ENCODE measurements around the gene TWIST2.

DNA sequence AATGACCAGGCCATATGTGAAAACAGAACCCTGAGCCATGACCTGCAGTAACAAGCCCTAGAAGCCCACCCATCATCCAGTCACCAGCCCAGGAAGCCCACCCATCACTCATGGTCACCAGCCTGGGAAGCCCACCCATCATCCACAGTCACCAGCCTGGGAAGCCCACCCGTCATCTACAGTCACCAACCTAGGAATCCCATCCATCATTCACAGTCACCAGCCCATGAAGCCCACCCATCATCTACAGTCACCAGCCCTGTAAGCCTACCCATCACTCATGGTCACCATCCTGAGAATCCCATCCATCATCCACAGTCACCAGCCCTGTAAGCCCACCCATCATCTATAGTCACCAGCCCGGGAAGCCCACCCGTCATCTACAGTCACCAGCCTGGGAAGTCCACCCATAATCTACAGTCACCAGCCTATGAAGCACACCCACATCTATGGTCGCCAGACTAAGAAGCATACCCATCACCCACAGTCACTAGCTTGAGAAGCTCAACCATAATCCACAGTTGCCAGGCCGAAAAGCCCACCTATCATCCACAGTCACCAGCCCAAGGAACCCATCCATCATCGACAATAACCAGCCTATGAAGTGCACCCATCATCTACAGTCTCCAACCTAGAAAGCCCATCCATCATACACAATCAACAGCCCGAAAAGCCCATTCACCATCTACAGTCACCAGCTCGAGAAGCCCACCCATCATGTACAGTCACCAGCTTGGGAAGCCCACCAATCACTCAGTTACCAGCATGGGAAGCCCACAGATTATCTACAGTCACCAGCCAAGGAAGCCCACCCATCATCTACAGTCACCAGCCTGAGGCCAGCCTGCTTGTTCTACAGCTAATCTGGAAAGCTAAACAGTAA, 91.9 kb downstream of the TWIST2 start:
- TF ChIP-seq MAX (IDR thresholded peaks at IDR 0.05; ENCODE audit: low read depth) (no peak), GABPA (IDR thresholded peaks at IDR 0.05; ENCODE audit: low read depth) (no peak), POLR2AphosphoS5 (IDR thresholded peaks at IDR 0.05; ENCODE audit: low read depth, low read length) (no peak), CTCF (IDR thresholded peaks at IDR 0.05) (no peak), TCF12 (IDR thresholded peaks at IDR 0.05) (no peak), TAF1 (IDR thresholded peaks at IDR 0.05; ENCODE audit: borderline replicate concordance, low read depth, low read length) (no peak)
- TF ChIP-seq, protein P1, sequence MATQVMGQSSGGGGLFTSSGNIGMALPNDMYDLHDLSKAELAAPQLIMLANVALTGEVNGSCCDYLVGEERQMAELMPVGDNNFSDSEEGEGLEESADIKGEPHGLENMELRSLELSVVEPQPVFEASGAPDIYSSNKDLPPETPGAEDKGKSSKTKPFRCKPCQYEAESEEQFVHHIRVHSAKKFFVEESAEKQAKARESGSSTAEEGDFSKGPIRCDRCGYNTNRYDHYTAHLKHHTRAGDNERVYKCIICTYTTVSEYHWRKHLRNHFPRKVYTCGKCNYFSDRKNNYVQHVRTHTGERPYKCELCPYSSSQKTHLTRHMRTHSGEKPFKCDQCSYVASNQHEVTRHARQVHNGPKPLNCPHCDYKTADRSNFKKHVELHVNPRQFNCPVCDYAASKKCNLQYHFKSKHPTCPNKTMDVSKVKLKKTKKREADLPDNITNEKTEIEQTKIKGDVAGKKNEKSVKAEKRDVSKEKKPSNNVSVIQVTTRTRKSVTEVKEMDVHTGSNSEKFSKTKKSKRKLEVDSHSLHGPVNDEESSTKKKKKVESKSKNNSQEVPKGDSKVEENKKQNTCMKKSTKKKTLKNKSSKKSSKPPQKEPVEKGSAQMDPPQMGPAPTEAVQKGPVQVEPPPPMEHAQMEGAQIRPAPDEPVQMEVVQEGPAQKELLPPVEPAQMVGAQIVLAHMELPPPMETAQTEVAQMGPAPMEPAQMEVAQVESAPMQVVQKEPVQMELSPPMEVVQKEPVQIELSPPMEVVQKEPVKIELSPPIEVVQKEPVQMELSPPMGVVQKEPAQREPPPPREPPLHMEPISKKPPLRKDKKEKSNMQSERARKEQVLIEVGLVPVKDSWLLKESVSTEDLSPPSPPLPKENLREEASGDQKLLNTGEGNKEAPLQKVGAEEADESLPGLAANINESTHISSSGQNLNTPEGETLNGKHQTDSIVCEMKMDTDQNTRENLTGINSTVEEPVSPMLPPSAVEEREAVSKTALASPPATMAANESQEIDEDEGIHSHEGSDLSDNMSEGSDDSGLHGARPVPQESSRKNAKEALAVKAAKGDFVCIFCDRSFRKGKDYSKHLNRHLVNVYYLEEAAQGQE (IDR thresholded peaks at IDR 0.05; ENCODE audit: low read depth, low read length), result no peak
